HepG2 (cell line): ENCODE results near the gene SSH3.

Experiments used
- ATF3 ChIP-seq: sonication (generic); formaldehyde crosslinking; IDR thresholded peaks from 2 replicates; pipeline ENCODE4 v1.4.0; 2020; ENCODE audit warnings: missing genetic modification reagents
- CTCF ChIP-seq: sonication (generic); formaldehyde crosslinking; IDR thresholded peaks from 2 replicates; pipeline ENCODE4 v1.5.0; 2020; ENCODE audit warnings: mild to moderate bottlenecking, missing genetic modification reagents, moderate library complexity
- PBX3 ChIP-seq: sonication (generic); formaldehyde crosslinking; IDR thresholded peaks from 2 replicates; pipeline ENCODE4 v1.8.1; 2023; ENCODE audit warnings: missing genetic modification reagents, inconsistent platforms, borderline replicate concordance
- PHB2 ChIP-seq: fragments of 450-650 bp; IDR thresholded peaks from 2 replicates; pipeline ENCODE4 v1.6.1; 2018; ENCODE audit not compliant: partially characterized antibody
- RNF2 ChIP-seq: fragments of 450-650 bp; conservative IDR thresholded peaks from 2 replicates; pipeline ENCODE4 v1.6.1; 2016; ENCODE audit warnings: low read depth
- SIN3A ChIP-seq: IDR thresholded peaks from 2 replicates; pipeline ENCODE4 v1.6.1; 2011; ENCODE audit warnings: low read depth, mild to moderate bottlenecking, control low read depth, low read length, borderline replicate concordance
- TOE1 ChIP-seq: sonication (generic); formaldehyde crosslinking; IDR thresholded peaks from 2 replicates; pipeline ENCODE4 v1.4.0; 2020; ENCODE audit warnings: mild to moderate bottlenecking, missing genetic modification reagents
- ZNF362 ChIP-seq: sonication (generic); formaldehyde crosslinking; IDR thresholded peaks from 2 replicates; pipeline ENCODE4 v1.4.0; 2020; ENCODE audit warnings: missing genetic modification reagents, mild to moderate bottlenecking, borderline replicate concordance

GRCh38 chr11:67347964-67348749, 44.8 kb downstream of the SSH3 start:
- TF ChIP-seq RNF2 (no peak), TOE1 (no peak), CTCF (CRISPR knock-in tag) (no peak), PBX3 (CRISPR knock-in tag) (no peak), PHB2 (no peak), SIN3A (no peak), ATF3 (CRISPR knock-in tag) (no peak), ZNF362 (CRISPR knock-in tag) (no peak)
